Placental epithelial cell (primary cell): ENCODE results near the gene SNRPB2. TPM values are rescaled to one million over a fixed set of nuclear protein-coding genes. Genes with fewer than 3 reads are reported as not detected.

Source experiments
- small RNA-seq: library from RNA; depleted of rRNA; stranded (forward); fragments of <200 nt; gene quantifications from one replicate; pipeline ENCODE3, GENCODE V24; 2012
- total RNA-seq: library from RNA; depleted of rRNA; stranded (reverse); fragments of >200 nt; gene quantifications from 2 replicates; pipeline ENCODE4 v1.2.3, GENCODE V29; 2012

SNRPB2 gene
- 36.5 and 49.5 TPM in 2 replicates for total RNA-seq

DNA sequence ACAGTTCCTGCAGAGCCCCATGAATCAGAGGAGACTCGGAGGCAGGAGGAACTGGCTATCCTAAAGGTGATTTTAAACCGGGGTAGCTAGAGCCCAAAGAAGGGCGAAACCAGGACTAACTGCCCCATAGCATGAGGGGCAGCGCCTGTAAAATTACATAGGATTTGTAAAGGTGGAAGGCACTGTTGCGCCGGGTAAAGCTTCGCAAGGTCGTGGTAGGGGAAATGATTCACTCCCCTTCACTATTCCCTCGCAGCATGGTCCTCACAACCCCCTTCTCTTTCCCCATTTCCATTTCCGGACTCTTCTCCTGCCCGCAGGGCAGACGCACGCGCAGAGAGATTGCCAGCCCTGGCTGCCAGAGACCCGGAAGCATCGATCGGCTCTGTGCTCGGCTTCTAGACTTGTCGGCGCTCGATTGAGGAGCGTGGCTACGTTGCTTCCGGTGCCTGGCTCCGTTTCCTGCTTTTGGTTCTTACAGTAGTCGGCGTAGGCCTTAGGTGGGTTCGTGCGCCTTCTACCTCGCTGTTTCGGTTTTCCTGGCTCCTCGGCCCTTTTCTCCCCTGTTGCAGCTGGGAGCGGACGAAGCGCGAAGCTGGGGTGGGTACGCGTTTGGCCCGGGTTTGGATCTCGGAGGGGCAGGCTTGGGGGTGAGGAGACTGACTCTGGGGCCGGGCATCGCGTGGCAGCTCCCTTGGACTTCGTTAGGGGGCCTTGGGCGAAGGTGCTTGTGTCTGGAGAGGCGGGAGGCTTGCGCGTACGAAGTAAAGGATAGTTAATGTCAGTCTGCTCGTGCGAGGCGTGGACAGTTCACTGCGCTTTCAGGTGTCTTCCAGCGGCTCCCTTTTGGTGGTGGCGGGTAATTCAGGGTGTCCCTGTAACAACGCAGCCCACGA, at the start of gene SNRPB2:
Gene SNRPB2 (plus strand): TSS at position 462 of the 896 bp plus-strand sequence. CDS start 1,677 bp downstream, outside the sequence.

DNA sequence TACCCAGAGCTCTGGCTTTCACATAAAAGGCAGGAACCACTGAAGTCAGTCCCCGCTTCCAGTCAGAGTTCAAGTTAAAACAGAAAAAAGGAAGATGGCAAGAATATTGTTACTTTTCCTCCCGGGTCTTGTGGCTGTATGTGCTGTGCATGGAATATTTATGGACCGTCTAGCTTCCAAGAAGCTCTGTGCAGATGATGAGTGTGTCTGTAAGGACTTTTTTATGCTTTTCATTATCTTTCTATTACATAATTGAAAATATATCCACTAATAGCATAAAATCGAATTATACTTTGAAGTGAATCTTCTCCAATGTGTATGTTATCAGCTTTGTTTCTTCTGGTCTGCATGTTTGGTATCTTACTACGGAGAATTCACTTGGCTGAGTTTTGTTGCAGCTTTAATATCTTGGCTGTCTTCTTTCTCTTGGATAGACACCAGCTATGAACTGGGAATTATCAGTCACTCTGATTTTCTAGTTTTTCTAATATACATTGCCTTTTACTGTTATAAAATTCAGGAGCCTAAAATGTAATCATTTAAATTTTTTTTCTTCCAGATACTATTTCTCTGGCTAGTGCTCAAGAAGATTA, 18.6 kb downstream of the SNRPB2 start, which contains the start of gene OTOR:
Gene OTOR (plus strand): TSS at position 51 of the 593 bp plus-strand sequence. CDS start 44 bp downstream, at position 95.

Small RNAs within 50 kb of the gene (small RNA-seq; reads per million reads assigned to genes)
- gene AL135938.1 = not detected

Other genes with a start within 250 kb of the SNRPB2 start
- gene KIF16B, start 156.6 kb upstream of the SNRPB2 start, total RNA-seq = 8.6 and 10.3 TPM in 2 replicates
- not detected in 2 replicates for gene OTOR, start 18.3 kb downstream of the SNRPB2 start, total RNA-seq